GM19351 (cell line): ENCODE measurements around the gene ADAMTS8.

ENCODE experiments used
- ATAC-seq: cut with Tn5 transposase; IDR thresholded peaks from one replicate; pipeline ENCODE4 v1.9.1; 2021; ENCODE audit warnings: mild to moderate bottlenecking, moderate library complexity; ENCODE audit not compliant: unreplicated experiment

ADAMTS8 gene

DNA sequence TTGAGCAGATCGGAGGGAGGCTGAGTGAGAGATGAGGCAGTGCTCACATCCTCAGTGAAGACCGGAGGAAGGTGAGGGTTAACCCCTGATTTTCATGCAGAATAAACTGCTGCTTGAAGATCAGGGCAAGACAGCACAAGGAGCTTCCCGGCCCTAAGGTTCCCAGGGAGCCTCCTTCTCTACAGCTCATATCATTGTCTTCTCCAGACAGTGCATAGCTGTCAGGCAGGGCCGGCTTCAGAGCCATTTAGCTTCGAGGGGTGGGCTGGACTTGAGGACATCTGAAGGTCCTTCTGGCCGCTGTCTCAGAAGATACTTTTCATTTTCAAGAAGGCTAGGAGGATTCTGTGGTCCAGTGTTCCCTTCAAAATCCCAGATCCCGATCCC is 7.2 kb downstream of the ADAMTS8 start:
- ATAC-seq = no peak

DNA sequence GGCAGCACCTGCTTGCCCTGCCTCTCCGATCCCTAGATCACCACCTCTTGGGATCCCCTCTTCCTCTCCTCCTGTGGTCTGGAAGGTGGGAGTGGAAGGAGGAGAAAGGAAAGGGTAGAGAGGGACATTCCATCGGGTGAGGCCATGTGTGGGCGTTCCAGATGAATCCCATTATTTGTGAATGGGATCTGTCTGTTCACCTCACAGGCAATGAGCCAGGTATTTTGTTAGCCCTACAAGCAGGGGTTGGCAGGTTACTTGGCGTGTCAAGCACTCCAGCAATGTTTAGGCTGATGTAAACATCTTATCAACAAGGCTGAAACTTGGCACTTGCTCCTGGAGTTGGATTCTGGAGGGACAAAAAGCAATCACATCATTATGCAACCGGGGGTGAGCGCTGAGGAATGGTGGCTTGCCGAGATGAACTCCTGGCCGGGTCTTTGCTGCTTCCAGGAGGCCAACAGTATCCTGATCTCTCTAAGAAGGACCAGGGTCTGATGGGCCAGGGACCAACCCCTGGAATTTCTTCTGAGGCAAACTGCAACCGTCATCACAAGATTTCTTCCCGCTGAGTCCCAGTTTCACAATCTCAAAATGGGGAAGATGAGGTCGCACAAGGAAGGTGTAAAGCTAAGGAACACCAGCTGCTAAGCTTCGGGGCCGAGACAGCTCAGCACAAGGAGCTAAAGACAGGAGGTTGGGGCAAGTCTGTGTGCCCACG is 7.8 kb downstream of the ADAMTS8 start:
- ATAC-seq = no peak

GRCh38 chr11:130418756-130419155 is 9.7 kb downstream of the ADAMTS8 start:
- no peak for ATAC-seq

DNA sequence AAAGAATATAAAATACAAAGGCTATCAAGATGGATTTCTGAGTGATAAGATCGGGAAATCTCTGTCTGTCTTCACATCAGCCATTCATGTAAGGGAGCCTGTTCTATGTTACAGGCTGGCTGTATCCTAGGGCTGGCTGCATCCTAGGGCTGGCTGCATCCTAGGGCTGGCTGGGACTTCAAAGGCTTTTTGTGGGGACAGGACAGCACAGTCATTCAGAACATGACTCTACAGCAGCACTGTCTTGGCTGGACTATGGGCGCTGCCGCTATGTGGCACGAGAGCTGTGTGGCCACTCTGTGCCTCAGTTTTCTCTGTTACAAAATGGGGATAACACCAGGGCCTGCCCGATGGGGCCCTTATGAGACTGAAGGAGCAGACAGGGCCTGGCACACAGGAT is 10.2 kb downstream of the ADAMTS8 start:
- no peak for ATAC-seq

DNA sequence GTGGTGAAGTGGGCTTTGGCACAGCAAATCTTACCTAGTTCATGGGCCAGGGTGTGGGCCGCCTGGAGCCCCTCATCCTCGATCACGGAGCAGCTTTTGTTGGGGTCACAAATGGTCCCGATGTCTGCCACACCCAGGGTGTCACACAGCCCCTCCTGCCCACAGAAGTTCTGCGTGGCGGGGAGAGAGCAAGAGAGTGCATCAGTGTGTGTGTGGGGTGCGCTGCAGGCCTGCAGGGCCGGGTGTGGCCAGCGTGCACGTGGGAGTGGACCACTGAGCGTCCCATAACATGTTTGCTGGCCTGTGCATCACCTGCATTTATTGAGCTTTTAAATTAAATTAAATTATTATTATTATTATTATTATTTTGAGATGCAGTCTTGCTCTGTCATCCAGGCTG is 11.5 kb downstream of the ADAMTS8 start:
- no peak for ATAC-seq

GRCh38 chr11:130416530-130416882 is 11.9 kb downstream of the ADAMTS8 start:
- ATAC-seq = no peak

- no peak for ATAC-seq
Observed at GRCh38 chr11:130415731-130416529, 12.5 kb downstream of the ADAMTS8 start.

DNA sequence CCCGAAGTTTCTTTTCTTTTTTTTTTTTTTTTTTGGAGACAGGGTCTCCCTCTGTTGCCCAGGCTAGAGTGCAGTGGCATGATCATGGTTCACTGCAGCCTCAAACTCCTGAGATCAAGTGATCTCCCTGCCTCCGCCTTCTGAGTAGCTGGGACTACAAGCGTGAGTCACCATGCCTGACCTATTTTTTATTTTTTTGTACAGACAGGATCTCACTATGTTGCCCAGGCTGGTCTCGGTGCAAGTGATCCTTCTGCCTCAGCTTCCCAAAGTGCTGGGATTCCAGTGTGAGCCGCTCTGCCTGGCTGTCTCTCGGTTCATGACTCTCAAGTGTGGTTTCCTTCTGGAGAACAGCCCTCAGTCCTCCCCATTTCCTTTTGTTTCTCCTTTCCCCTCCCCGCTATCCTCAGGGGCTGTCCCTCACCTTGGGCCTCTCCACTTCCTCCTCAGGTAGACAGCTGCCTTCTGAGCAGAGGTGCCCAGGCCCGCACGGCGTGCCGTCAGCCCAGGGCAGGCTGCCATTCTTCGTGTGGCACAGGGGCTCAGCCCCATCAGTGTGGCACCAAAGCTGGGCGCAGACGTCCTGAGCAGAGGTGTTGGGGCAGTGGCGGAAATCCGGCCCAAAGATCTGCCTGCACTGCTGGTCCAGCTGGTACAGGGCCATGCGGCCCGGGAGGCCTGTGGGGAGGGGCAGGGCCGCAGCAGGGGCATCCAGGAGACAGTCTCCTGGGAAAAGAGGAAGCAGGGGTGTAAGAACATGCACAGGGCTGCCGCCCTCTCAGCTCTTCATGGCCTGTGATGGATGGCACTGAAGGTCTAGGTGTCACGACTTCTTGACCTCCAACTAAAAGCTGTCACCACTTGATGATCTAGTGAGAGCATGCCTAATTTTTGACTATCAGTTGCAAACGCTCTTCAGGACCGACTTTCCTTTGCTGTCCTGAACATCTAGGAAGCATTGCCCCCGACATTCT is 14.0 kb downstream of the ADAMTS8 start:
- no peak for ATAC-seq

DNA sequence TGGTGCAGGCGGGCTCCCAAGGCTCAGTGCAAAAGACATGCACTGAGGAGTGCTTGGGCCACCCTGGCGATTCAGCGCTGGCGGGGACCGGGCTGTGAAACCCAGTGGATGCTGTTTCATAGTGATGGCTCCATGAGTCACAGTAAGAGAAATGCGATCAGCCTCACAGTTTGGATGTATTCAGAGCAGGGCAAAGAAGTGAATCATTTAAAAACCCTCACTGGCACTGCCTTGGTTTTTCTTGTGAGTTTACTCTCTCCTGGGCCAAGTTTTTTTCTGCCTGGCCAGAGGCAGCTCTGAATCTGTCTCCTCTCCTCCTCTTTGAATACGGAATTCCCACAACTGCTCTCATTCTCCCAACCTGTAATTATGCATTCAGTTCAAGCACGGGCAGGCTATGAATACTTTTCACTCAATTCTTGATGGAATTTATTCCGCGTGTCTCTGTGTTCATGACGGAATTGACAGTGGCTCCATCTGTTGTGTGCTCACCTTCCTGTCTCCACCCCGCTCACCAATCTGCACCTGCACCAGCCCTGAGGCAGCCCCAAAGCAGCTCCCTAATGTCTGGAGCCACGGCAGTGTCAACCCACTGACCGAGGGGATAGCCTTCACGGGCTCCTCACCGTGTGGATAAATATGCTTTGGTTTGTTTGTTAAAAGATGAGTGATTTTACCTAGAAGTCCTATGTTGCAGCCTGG is 14.9 kb downstream of the ADAMTS8 start:
- ATAC-seq = no peak

DNA sequence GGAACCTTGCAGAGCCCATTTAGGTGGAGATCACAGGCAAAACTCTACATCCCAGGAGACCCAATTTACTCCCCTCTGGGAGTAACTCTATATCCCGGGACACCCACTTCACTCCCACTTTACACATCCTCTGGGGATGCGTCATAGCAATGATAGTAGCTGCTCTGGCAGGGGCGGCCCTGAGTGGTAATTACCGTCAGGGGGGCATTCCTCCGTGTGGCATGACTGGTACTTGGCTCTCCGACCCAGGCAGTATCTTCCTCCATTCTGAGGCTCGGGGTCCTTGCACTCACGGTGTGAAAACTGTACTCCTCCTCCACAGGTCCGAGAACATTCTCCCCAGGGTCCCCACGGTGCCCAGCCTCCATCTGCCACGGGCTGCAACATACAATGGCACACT is 17.2 kb downstream of the ADAMTS8 start:
- ATAC-seq = no peak

DNA sequence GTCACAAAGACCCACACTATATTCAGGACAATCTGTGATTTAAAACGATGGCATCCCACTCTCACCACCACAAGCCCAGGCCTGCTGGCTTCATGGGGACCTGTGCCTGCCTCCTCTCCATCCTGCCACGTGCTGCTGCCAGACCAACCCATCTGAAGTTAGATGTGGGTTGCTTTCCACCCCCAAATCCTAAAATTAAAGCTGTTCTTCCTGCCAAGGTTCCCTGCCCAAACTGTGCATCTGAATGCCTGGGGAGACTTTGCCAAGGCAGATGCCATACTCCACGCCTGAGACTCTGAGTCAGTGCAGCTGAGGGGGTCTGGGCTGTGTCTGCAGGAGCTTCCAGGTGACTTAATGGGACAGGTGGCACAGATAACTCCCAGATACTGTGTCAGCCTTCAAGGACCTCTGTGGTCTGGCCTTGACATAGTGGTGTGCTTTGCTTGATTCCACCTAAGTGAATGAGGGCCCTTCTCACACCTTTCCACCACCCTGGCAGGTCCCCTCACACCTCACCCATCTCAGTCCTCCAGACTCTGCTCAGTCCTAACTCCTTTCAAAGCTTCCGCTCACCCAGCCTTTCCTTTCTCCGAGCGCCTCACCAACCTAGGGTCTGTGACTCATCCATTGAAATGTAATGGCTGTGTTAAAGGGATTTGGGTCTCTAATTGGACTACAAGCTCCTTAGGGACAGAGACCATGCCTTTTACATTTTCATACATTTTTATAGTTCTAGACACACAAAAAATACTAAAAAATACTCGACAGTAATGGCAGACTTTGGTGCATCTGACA is 18.6 kb downstream of the ADAMTS8 start:
- no peak for ATAC-seq

DNA sequence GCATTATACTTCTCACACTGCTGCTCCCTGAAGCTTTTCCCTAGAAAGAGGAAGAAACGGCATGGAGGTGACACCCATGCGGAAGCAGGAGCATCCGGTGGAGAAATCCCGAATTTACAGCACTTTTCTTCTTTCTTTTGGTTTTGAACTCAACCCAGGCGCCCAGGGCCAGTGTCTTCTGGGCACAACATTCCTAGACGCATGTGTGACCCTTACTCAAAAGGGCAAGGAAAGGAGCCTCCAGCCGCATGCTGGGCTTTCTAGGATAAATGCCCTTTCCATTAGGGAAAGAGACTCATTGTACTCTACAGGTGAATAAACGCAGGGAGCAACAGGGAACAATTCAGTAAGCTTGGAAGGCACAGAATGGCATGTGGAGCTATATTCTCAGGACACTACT is 19.5 kb downstream of the ADAMTS8 start:
- no peak for ATAC-seq

- ATAC-seq = no peak
Observed at GRCh38 chr11:130408401-130408890, 20.0 kb downstream of the ADAMTS8 start.

- ATAC-seq = no peak
Observed at GRCh38 chr11:130407978-130408377, 20.4 kb downstream of the ADAMTS8 start.

DNA sequence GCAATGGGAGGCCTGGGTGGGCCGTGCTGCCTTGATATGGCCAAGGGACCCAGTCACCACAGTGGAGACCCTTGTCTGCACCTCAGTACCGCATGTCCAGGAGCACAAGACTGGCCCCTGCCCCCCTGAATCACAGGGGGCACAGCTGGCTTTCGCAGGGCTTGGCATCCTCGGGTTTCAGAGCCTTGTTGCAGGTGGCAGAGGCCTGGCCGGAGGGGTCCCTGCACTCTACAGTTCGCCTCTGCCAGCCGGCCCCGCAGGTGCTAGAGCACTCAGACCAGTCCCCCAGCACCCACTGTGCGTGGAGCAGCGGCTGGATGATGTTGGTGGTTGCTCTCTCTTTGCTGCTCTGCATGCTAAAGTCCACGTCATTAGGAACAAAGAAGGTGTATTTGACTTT is 23.0 kb downstream of the ADAMTS8 start:
- no peak for ATAC-seq

- ATAC-seq = no peak
Observed at GRCh38 chr11:130404727-130405126, 23.7 kb downstream of the ADAMTS8 start.

DNA sequence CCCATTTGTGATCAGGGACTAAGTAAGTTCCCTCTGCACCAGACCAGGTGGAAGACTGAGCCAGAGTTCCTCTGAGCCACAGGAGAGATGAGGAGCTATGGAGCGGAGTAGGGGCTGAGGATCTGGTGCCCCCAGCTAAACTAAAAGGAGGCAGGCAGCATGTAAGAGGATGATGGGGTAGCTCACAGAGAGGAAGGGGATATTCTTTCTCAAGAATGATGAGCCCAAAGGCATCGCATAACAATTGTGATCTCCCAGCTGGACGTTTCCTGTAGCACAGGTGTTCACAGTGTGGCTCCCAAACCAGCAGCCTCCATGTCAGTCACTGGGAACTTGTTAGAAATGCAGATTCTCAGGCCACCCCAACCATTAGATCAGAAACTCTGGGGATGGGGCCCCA is 24.4 kb downstream of the ADAMTS8 start:
- no peak for ATAC-seq

- no peak for ATAC-seq
Observed at GRCh38 chr11:130403271-130403804, 25.1 kb downstream of the ADAMTS8 start.

GRCh38 chr11:130402570-130402969 is 25.8 kb downstream of the ADAMTS8 start:
- ATAC-seq = no peak
